ENCODE measurements around the gene NTSR1. TPM values are rescaled to one million over a fixed set of nuclear protein-coding genes. Genes with fewer than 3 reads are reported as not detected.

NTSR1 gene
- total RNA-seq, 4 donors from 2014 or later: 1.5 to 23.9 (median 4.7) TPM

GRCh38 chr20:62733891-62734290 lies 25.3 kb downstream of the NTSR1 start:
- in situ Hi-C loops (cut with MboI; ENCODE audit: low pct_ligation_motif_present in 1 of 4, low pct_unique_long_range_greater_than_20kb in 1 of 4, low sequenced_read_pairs in 3 of 4) (no loop called here), intact Hi-C loops (cut with DNase I; ENCODE audit: low total_unique reads) (no loop called here)
- Histone ChIP-seq H3K4me1 (peaks cover 0 to 6% (median 0%) of the 10 kb centered on the region in 4 donors), H3K27ac (no peak overlapping the region), H3K27me3 (peaks cover 10% of the 10 kb centered on the region), H3K9me3 (no peaks in the 10 kb centered on the region), H3K4me3 (no peak overlapping the region), H3K36me3 (no peaks in the 10 kb centered on the region)
- WGBS, 2 donors (ENCODE audit: low coverage in 1 of 2): 84% methylated on average over 14 of the region's 18 CpGs; no CpG with 5 or more reads in 1 of the 2 donors
- TF ChIP-seq POLR2A (IDR thresholded peaks at IDR 0.05) (no peak), EP300 (IDR thresholded peaks at IDR 0.05; ENCODE audit: low read depth) (no peak), POLR2AphosphoS5 (IDR thresholded peaks at IDR 0.05) (no peak), CTCF (IDR thresholded peaks at IDR 0.05) (no peak)
- DNase-seq: peak; percentile 4

- no peak for TF ChIP-seq CTCF (IDR thresholded peaks at IDR 0.05)
- no peak for DNase-seq
- Histone ChIP-seq H3K4me3 (no peak overlapping the region), H3K27ac (no peak overlapping the region), H3K36me3 (no peaks in the 10 kb centered on the region), H3K27me3 (peaks cover 12% of the 10 kb centered on the region), H3K9me3 (no peaks in the 10 kb centered on the region), H3K4me1 (peaks cover 2 to 10% (median 3%) of the 10 kb centered on the region in 4 donors)
- WGBS, 2 donors (ENCODE audit: low coverage in 1 of 2): 88 to 90% methylated on average over 5 to 10 of the region's 11 CpGs
- intact Hi-C loops (cut with DNase I; ENCODE audit: low total_unique reads): no loop called here
- in situ Hi-C loops (cut with MboI; ENCODE audit: low pct_ligation_motif_present in 1 of 4, low pct_unique_long_range_greater_than_20kb in 1 of 4, low sequenced_read_pairs in 3 of 4): no loop called here
Measured at GRCh38 chr20:62734326-62734725, 25.7 kb downstream of the NTSR1 start.

DNA sequence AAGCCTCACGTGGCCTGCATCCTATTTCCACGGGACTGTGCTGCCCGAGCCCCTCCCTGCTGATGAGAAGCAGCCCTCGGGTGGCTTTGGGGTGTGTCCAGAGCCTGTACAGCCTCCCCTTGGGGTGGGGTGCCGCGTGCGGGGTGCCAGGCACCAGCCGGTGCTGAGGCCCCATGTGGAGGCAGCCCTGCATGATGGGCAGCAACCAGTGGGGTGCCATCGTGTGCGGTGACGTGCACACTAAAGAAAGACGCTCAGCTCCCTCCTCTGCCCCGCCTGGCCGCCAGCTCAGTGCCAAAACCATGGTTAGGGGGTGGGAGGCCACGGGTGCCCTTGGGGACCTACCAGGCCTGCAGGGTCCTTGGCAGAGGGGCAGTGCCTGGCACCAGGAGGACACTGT lies 26.2 kb downstream of the NTSR1 start:
- no peak overlapping the region for H3K27ac ChIP-seq
- DNase-seq: peak; percentile 6
- TF ChIP-seq POLR2AphosphoS5 (IDR thresholded peaks at IDR 0.05): no peak
- TF ChIP-seq CTCF (IDR thresholded peaks at IDR 0.05): no peak
- no peak for TF ChIP-seq POLR2A (IDR thresholded peaks at IDR 0.05)
- TF ChIP-seq EP300 (IDR thresholded peaks at IDR 0.05; ENCODE audit: low read depth): no peak
- H3K4me1 ChIP-seq: peaks cover 4 to 15% (median 8%) of the 10 kb centered on the region in 4 donors
- WGBS, 2 donors (ENCODE audit: low coverage in 1 of 2): 43 to 73% methylated on average over 1 to 15 of the region's 15 CpGs
- H3K27me3 ChIP-seq: peaks cover 16% of the 10 kb centered on the region
- no peak overlapping the region for H3K4me3 ChIP-seq
- H3K9me3 ChIP-seq: no peaks in the 10 kb centered on the region
- intact Hi-C loops (cut with DNase I; ENCODE audit: low total_unique reads) (no loop called here), in situ Hi-C loops (cut with MboI; ENCODE audit: low pct_ligation_motif_present in 1 of 4, low pct_unique_long_range_greater_than_20kb in 1 of 4, low sequenced_read_pairs in 3 of 4) (no loop called here)
- no peaks in the 10 kb centered on the region for H3K36me3 ChIP-seq

- peaks cover 19% of the 10 kb centered on the region for H3K27me3 ChIP-seq
- in situ Hi-C loops (cut with MboI; ENCODE audit: low pct_ligation_motif_present in 1 of 4, low pct_unique_long_range_greater_than_20kb in 1 of 4, low sequenced_read_pairs in 3 of 4) (no loop called here), intact Hi-C loops (cut with DNase I; ENCODE audit: low total_unique reads) (no loop called here)
- H3K36me3 ChIP-seq: no peaks in the 10 kb centered on the region
- H3K9me3 ChIP-seq: no peaks in the 10 kb centered on the region
- H3K4me3 ChIP-seq: no peak overlapping the region
- DNase-seq: peak; percentile 5
- TF ChIP-seq CTCF (IDR thresholded peaks at IDR 0.05) (no peak), POLR2AphosphoS5 (IDR thresholded peaks at IDR 0.05) (no peak), EP300 (IDR thresholded peaks at IDR 0.05; ENCODE audit: low read depth) (no peak), POLR2A (IDR thresholded peaks at IDR 0.05) (no peak)
- no peak overlapping the region for H3K27ac ChIP-seq
- WGBS, 2 donors (ENCODE audit: low coverage in 1 of 2): 60 to 100% methylated on average over 1 to 19 of the region's 19 CpGs
- H3K4me1 ChIP-seq: peaks cover 4 to 20% (median 9%) of the 10 kb centered on the region in 4 donors
Measured at GRCh38 chr20:62735331-62735821, 26.7 kb downstream of the NTSR1 start.
